Suprapubic skin (tissue), 4 donors: ENCODE data around the gene STXBP4. TPM values are rescaled to one million over a fixed set of nuclear protein-coding genes. Genes with fewer than 3 reads are reported as not detected.

Experiments used
- DNase-seq, 2 donors: peaks; one replicate each; pipeline ENCODE4 v3.0.0-alpha.2; 2019; ENCODE audit warnings: low spot score in 2 of 2
- H3K27ac ChIP-seq: fragments of 200-600 bp; sonication (generic); one replicate; pipeline ENCODE4 v1.5.1; 2019
- H3K27me3 ChIP-seq: fragments of 200-600 bp; sonication (generic); one replicate; pipeline ENCODE4 v1.5.1; 2019
- H3K36me3 ChIP-seq: fragments of 200-600 bp; sonication (generic); one replicate; pipeline ENCODE4 v1.5.1; 2019
- H3K4me1 ChIP-seq: fragments of 200-600 bp; sonication (generic); one replicate; pipeline ENCODE4 v1.5.1; 2019
- H3K4me3 ChIP-seq: fragments of 200-600 bp; sonication (generic); one replicate; pipeline ENCODE4 v1.5.1; 2019; ENCODE audit warnings: mild to moderate bottlenecking
- H3K9me3 ChIP-seq: fragments of 200-600 bp; sonication (generic); one replicate; pipeline ENCODE4 v1.5.1; 2019
- CTCF ChIP-seq, 2 donors: fragments of 200-600 bp in 1 of 2; fragments of 450-650 bp in 1 of 2; sonication (generic) in 1 of 2; IDR thresholded peaks; one replicate each; pipeline ENCODE4 v1.5.1; 2016 to 2019; ENCODE audit warnings: antibody characterized with exemption in 2 of 2, mild to moderate bottlenecking in 1 of 2, moderate library complexity in 1 of 2
- EP300 ChIP-seq: sonication (generic); formaldehyde crosslinking; IDR thresholded peaks from one replicate; pipeline ENCODE4 v1.6.1; 2017; ENCODE audit warnings: antibody characterized with exemption
- POLR2A ChIP-seq, 2 donors: fragments of 450-650 bp; IDR thresholded peaks; one replicate each; pipeline ENCODE4 v1.6.1; 2017; ENCODE audit warnings: antibody characterized with exemption in 2 of 2, mild to moderate bottlenecking in 2 of 2, moderate library complexity in 2 of 2
- POLR2AphosphoS5 ChIP-seq, 3 donors: sonication (generic); formaldehyde crosslinking; IDR thresholded peaks; one replicate each; pipeline ENCODE4 v1.6.1; 2017; ENCODE audit warnings: antibody characterized with exemption in 3 of 3
- WGBS: methylation state at CpG from one replicate; pipeline ENCODE4 v1.1.5; 2018; 5-methylcytosine and 5-hydroxymethylcytosine counted together
- total RNA-seq, 4 donors: library from RNA; depleted of rRNA; stranded (reverse); fragments of >200 nt; gene quantifications; one replicate each; pipeline ENCODE4 v1.1.0, GENCODE V29; 2016

STXBP4 gene
- total RNA-seq, 4 donors from 2014 or later = 1.6 to 29.4 (median 7.4) TPM

DNA sequence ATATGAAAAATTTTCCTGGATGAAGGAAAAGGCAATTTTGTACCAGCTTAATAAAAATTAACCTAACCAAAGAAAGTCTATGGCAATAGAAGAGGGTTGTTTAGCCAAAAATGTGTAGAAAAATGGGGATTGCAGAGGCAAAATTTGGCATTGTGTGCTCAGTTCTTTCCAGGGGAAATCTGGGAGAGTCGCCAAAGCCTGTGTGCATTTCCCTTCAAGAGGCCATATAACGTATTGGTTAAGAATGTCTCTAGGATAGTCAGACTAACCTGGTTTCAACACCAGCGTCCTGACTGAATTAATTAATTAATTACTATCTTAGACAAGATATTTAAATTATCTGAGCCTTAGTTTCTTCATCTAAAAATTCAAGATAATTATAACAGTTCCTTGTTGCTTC is 251.4 kb downstream of the STXBP4 start:
- DNase-seq = no peak
- no peak for TF ChIP-seq CTCF (IDR thresholded peaks at IDR 0.05)
- TF ChIP-seq POLR2A (IDR thresholded peaks at IDR 0.05) = no peak
- TF ChIP-seq EP300 = no peak
- no peak for TF ChIP-seq POLR2AphosphoS5 (IDR thresholded peaks at IDR 0.05)
- Histone ChIP-seq H3K4me3 (no peak overlapping the region), H3K36me3 (no peaks in the 10 kb centered on the region), H3K4me1 (no peaks in the 10 kb centered on the region), H3K27ac (no peak overlapping the region), H3K9me3 (no peaks in the 10 kb centered on the region), H3K27me3 (no peaks in the 10 kb centered on the region)
- 48% methylated on average over 3 of the region's 3 CpGs for WGBS

Other genes starting within 250 kb of the STXBP4 start
- gene TOM1L1, start 67.9 kb upstream of the STXBP4 start, total RNA-seq = 10 to 100 TPM; 40.2 to 54.6 (median 50.5) TPM
- gene COX11, start 111 bp upstream of the STXBP4 start, total RNA-seq = 10 to 100 TPM; 30.3 to 43.1 (median 31.7) TPM